ENCODE data around the gene ATP1B3. TPM values are rescaled to one million over a fixed set of nuclear protein-coding genes. Genes with fewer than 3 reads are reported as not detected.
"Not testable (repeated sequence)": the region's sequence is repeated elsewhere in the genome, so short reads cannot be mapped to it uniquely, and the experiment has no call there.

The ATP1B3 gene
- total RNA-seq, 1 donor from 2014 or later: 60.3 TPM

DNA sequence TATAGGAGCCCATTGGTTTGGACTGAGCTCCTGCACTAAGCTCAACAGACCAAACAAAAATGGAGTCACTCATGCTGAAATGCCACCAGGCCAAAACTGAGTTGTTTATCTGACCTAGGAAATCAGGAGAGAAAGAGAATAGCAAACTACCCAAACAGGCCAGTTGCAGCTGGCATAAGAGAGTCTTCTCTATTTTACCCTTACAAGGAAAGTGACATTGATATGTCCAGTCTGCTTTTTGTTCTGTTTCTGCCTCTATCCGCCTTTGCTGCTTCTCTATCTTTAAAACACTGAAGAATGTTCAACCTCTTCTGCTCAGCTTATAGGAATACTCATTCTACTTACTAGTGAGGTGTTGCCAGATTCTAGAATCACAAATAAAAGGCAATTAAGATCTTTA is 95.1 kb downstream of the ATP1B3 start:
- no peak for DNase-seq (ENCODE audit: low spot score)
- intact Hi-C loops (cut with DNase I): no loop called here

DNA sequence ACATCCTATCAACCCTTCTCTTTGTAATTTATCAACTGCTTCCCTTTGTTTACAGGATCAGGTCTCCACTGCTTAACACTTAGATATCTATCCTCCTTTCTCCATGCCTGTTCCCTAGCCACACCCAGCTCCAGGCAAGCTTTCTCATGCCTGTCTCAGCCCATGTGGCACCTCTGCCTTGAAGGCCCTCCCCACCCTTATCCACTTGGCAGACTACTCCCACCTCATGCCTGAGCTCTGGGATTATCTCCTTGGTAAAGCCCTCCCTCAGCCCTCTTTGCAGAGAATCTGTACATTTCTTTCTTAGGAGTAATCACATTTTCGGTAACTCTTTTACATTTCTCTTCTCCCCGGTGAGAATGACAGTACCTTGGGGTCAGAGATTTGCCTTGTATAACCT is 96.0 kb downstream of the ATP1B3 start:
- DNase-seq (ENCODE audit: low spot score): no peak
- intact Hi-C loops (cut with DNase I): no loop called here

DNA sequence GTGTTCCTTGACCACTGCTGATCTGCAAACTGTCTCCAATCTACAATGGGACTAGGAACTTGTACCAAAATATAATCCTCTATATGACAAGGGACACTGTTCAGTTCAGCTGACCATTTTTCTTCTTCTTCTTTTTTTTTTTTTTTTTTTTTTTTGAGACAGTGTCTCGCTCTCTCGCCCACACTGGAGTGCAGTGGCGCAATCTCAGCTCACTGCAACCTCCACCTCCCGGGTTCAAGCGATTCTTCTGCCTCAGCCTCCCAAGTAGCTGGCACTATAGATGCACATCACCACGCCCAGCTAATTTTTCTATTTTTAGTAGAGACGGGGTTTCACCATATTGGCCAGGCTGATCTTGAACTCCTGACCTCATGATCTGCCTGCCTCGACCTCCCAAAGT is 98.3 kb downstream of the ATP1B3 start:
- intact Hi-C loops (cut with DNase I); DNase-seq (ENCODE audit: low spot score): not testable (repeated sequence)

Other genes starting within 250 kb of the ATP1B3 start
- gene RNF7, start 138.3 kb upstream of the ATP1B3 start, total RNA-seq: 77.5 TPM
- gene GRK7, start 113.2 kb upstream of the ATP1B3 start, total RNA-seq: 0.08 TPM

All from cardiac septum (tissue), 1 donor.